Right cardiac atrium (tissue), 5 donors: Measurements from ENCODE around the gene MORC1. TPM values are rescaled to one million over a fixed set of nuclear protein-coding genes. Genes with fewer than 3 reads are reported as not detected.

Source experiments
- ATAC-seq, 2 donors: fragments of 200-7000 bp; cut with Tn5 transposase; one replicate each; pipeline versions ENCODE4 v1.8.0 to v1.9.1; 2020; ENCODE audit warnings: moderate library complexity in 2 of 2, mild to moderate bottlenecking in 1 of 2
- DNase-seq, 3 donors: peaks; one replicate each; pipeline ENCODE4 v3.0.0-alpha.2; 2020
- H3K27ac ChIP-seq: one replicate; pipeline ENCODE4 v1.5.1; 2013; ENCODE audit warnings: mild to moderate bottlenecking, low read length, control low read depth, moderate library complexity
- H3K27me3 ChIP-seq: one replicate; pipeline ENCODE4 v1.6.1; 2013; ENCODE audit not compliant: control insufficient read depth, insufficient read depth
- H3K4me1 ChIP-seq: one replicate; pipeline ENCODE4 v1.6.1; 2013; ENCODE audit warnings: low read length; ENCODE audit not compliant: control insufficient read depth, insufficient read depth
- H3K4me3 ChIP-seq: one replicate; pipeline ENCODE4 v1.5.1; 2013; ENCODE audit warnings: low read length, control low read depth
- H3K9me3 ChIP-seq: one replicate; pipeline ENCODE4 v1.6.1; 2013; ENCODE audit warnings: low read length; ENCODE audit not compliant: control insufficient read depth
- whole genome bisulfite sequencing: extraction: QIAGEN DNeasy Blood & Tissue Kit; methylation state at CpG from one replicate; pipeline ENCODE4 v1.1.7; 2013; 5-methylcytosine and 5-hydroxymethylcytosine counted together
- intact Hi-C, 4 donors: fragments of 100-400 bp; cut with DNase I; formaldehyde crosslinking; loops; one replicate each; pipeline versions ENCODE4 v1.11.0 to v1.14.0; 2022 to 2023
- polyA plus RNA-seq: library from polyadenylated mRNA; stranded (reverse); fragments of 200-250 nt; gene quantifications from one replicate; pipeline ENCODE4 v1.2.3, GENCODE V29; 2013
- total RNA-seq, 4 donors: library from RNA; stranded (reverse); fragmentation: NEBNext Ultra II Directional; extraction: Animal tissue kit (Norgen Biotek cat#: 25700); gene quantifications; one replicate each; pipeline ENCODE4 v1.2.1, GENCODE V29; 2021
- donor health status: healthy with polysubstance abuse.
- donor health status: DM: no; HTN: yes; CAD: no.
- donor health status: DM: no; HTN: no; CAD: no.
- donor health status: DM: no; HTN: yes; CAD: no; lungs with severe emphysema.
- donor health status: DM: yes; HTN: yes; CAD: no.

Gene MORC1
- total and polyA plus RNA-seq, 5 donors, result not detected

- DNase-seq (no peak), ATAC-seq (no peak)
- Histone ChIP-seq H3K27ac (no peak overlapping the region), H3K27me3 (no peaks in the 10 kb centered on the region), H3K4me3 (no peak overlapping the region), H3K9me3 (no peaks in the 10 kb centered on the region), H3K4me1 (no peaks in the 10 kb centered on the region)
- intact Hi-C loops, result no loop called here
- 81% methylated on average over 7 of the region's 7 CpGs for WGBS
Measured at GRCh38 chr3:109070211-109070610, 47.7 kb downstream of the MORC1 start.

GRCh38 chr3:109066864-109067263 is 51.1 kb downstream of the MORC1 start:
- DNase-seq (no peak), ATAC-seq (no peak)
- no peaks in the 10 kb centered on the region for H3K9me3 ChIP-seq
- intact Hi-C loops, result no loop called here
- H3K27ac ChIP-seq, result no peak overlapping the region
- no peaks in the 10 kb centered on the region for H3K27me3 ChIP-seq
- 80% methylated on average over 3 of the region's 3 CpGs for WGBS
- no peak overlapping the region for H3K4me3 ChIP-seq
- no peaks in the 10 kb centered on the region for H3K4me1 ChIP-seq

- ATAC-seq (no peak), DNase-seq (no peak)
- Histone ChIP-seq H3K27me3 (no peaks in the 10 kb centered on the region), H3K9me3 (no peaks in the 10 kb centered on the region), H3K27ac (no peak overlapping the region), H3K4me3 (no peak overlapping the region), H3K4me1 (no peaks in the 10 kb centered on the region)
- 22% methylated on average over 5 of the region's 5 CpGs for WGBS
- intact Hi-C loops, result no loop called here
Measured at GRCh38 chr3:109059264-109059663, 58.7 kb downstream of the MORC1 start.

GRCh38 chr3:109057616-109058015 is 60.3 kb downstream of the MORC1 start:
- Histone ChIP-seq H3K27ac (no peak overlapping the region), H3K4me3 (no peak overlapping the region), H3K27me3 (no peaks in the 10 kb centered on the region), H3K9me3 (no peaks in the 10 kb centered on the region), H3K4me1 (no peaks in the 10 kb centered on the region)
- intact Hi-C loops, result no loop called here
- ATAC-seq (no peak), DNase-seq (no peak)
- 86% methylated on average over 3 of the region's 3 CpGs for WGBS

- Histone ChIP-seq H3K4me1 (no peaks in the 10 kb centered on the region), H3K27ac (no peak overlapping the region), H3K4me3 (no peak overlapping the region), H3K27me3 (no peaks in the 10 kb centered on the region), H3K9me3 (no peaks in the 10 kb centered on the region)
- DNase-seq (no peak), ATAC-seq (no peak)
- intact Hi-C loops, result no loop called here
- 90% methylated on average over 3 of the region's 3 CpGs for WGBS
Measured at GRCh38 chr3:109057056-109057455, 60.9 kb downstream of the MORC1 start.

- H3K9me3 ChIP-seq, result no peaks in the 10 kb centered on the region
- DNase-seq, result no peak
- intact Hi-C loops, result no loop called here
- no peak overlapping the region for H3K27ac ChIP-seq
- no peak for ATAC-seq
- H3K27me3 ChIP-seq, result no peaks in the 10 kb centered on the region
- H3K4me1 ChIP-seq, result no peaks in the 10 kb centered on the region
- H3K4me3 ChIP-seq, result no peak overlapping the region
- 46% methylated on average over 3 of the region's 3 CpGs for WGBS
Measured at GRCh38 chr3:109050591-109051167, 67.3 kb downstream of the MORC1 start.

GRCh38 chr3:109047366-109047765 is 70.6 kb downstream of the MORC1 start:
- ATAC-seq (no peak), DNase-seq (no peak)
- no peaks in the 10 kb centered on the region for H3K4me1 ChIP-seq
- H3K27ac ChIP-seq, result no peak overlapping the region
- intact Hi-C loops, result no loop called here
- 79% methylated on average over 2 of the region's 2 CpGs for WGBS
- no peak overlapping the region for H3K4me3 ChIP-seq
- H3K27me3 ChIP-seq, result no peaks in the 10 kb centered on the region
- H3K9me3 ChIP-seq, result no peaks in the 10 kb centered on the region

- ATAC-seq, result no peak
- WGBS, result 75% methylated on average over 6 of the region's 6 CpGs
Measured at GRCh38 chr3:109045271-109046040, 72.5 kb downstream of the MORC1 start.

GRCh38 chr3:109035082-109035481 is 82.9 kb downstream of the MORC1 start:
- ATAC-seq (no peak), DNase-seq (no peak)
- WGBS, result 90% methylated on average over 1 of the region's 1 CpG
- Histone ChIP-seq H3K4me1 (no peaks in the 10 kb centered on the region), H3K9me3 (no peaks in the 10 kb centered on the region), H3K27ac (no peak overlapping the region), H3K27me3 (no peaks in the 10 kb centered on the region), H3K4me3 (no peak overlapping the region)
- intact Hi-C loops, result no loop called here

More at GRCh38 chr3:109045271-109046040, 72.5 kb downstream of the MORC1 start:
- Histone ChIP-seq H3K9me3 (no peaks in the 10 kb centered on the region), H3K4me1 (no peaks in the 10 kb centered on the region), H3K4me3 (no peak overlapping the region), H3K27ac (no peak overlapping the region), H3K27me3 (no peaks in the 10 kb centered on the region)
- intact Hi-C loops, result no loop called here
- DNase-seq, result no peak

GRCh38 chr3:109033000-109033660 is 84.8 kb downstream of the MORC1 start:
- intact Hi-C loops, result no loop called here
- H3K27ac ChIP-seq, result no peak overlapping the region
- H3K4me1 ChIP-seq, result no peaks in the 10 kb centered on the region
- H3K9me3 ChIP-seq, result no peaks in the 10 kb centered on the region
- 40% methylated on average over 3 of the region's 3 CpGs for WGBS
- H3K4me3 ChIP-seq, result no peak overlapping the region
- H3K27me3 ChIP-seq, result no peaks in the 10 kb centered on the region
- ATAC-seq (no peak), DNase-seq (no peak)

GRCh38 chr3:109028753-109029152 is 89.2 kb downstream of the MORC1 start:
- H3K4me1 ChIP-seq, result no peaks in the 10 kb centered on the region
- H3K4me3 ChIP-seq, result no peak overlapping the region
- H3K27ac ChIP-seq, result no peak overlapping the region
- DNase-seq, result no peak
- 83% methylated on average over 7 of the region's 7 CpGs for WGBS
- H3K9me3 ChIP-seq, result no peaks in the 10 kb centered on the region
- ATAC-seq, result no peak
- intact Hi-C loops, result no loop called here
- H3K27me3 ChIP-seq, result no peaks in the 10 kb centered on the region
